ENCODE results near the gene SETD7. TPM values are rescaled to one million over a fixed set of nuclear protein-coding genes. Genes with fewer than 3 reads are reported as not detected.

The SETD7 gene
- total and polyA plus RNA-seq, 2 experiments from 2014 or later, result 1.1 to 4.2 TPM

DNA sequence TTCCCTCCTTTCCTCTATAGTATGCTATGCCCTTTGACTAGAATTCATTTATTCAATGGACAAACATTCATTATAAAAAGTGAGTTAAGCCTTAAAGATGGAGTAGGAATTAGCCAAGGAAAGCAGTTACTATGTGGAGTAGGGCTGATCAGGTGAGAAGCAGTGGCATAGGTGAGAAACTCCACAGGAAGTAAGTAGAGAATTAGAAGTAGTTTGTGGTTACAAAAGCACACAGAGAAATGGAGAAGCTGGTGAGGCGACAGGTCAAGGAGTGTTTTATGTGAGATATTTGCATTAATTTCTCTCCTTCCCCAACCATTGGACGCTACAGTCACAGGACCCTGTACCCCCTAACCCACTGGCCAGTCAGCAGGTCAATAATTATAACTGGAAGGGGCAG is 30.6 kb downstream of the SETD7 start:
- no peak overlapping the region for H3K27ac ChIP-seq (ENCODE audit: low read depth)
- no peaks in the 10 kb centered on the region for H3K9me3 Mint-ChIP-seq
- H3K27ac Mint-ChIP-seq, result no peak overlapping the region
- no peaks in the 10 kb centered on the region for H3K36me3 Mint-ChIP-seq (ENCODE audit: low read depth)
- DNase-seq (ENCODE audit: low spot score) (no peak), ATAC-seq (no peak)
- H3K4me3 Mint-ChIP-seq, result no peak overlapping the region
- H3K27me3 Mint-ChIP-seq (ENCODE audit: insufficient read depth, low read depth, poor library complexity), result no peaks in the 10 kb centered on the region
- H3K9me2 ChIP-seq (ENCODE audit: insufficient read depth), result no peaks in the 10 kb centered on the region
- H4K20me1 ChIP-seq (replicated peaks; ENCODE audit: insufficient read depth), result no peaks in the 10 kb centered on the region; the same call in 1 of the 2 replicates
- no peaks in the 10 kb centered on the region for H3K4me1 ChIP-seq (ENCODE audit: insufficient read depth)
- H3K79me2 ChIP-seq (replicated peaks; ENCODE audit: insufficient read depth), result no peaks in the 10 kb centered on the region
- no peaks in the 10 kb centered on the region for H3F3A ChIP-seq (replicated peaks; ENCODE audit: low read depth)
- H3K4me1 Mint-ChIP-seq, result no peaks in the 10 kb centered on the region
- H3K4me2 ChIP-seq, result no peak overlapping the region
- no peaks in the 10 kb centered on the region for H3K36me3 ChIP-seq (ENCODE audit: insufficient read depth)
- no peaks in the 10 kb centered on the region for H3K27me3 ChIP-seq (ENCODE audit: insufficient read depth)
- TF ChIP-seq, protein P1, sequence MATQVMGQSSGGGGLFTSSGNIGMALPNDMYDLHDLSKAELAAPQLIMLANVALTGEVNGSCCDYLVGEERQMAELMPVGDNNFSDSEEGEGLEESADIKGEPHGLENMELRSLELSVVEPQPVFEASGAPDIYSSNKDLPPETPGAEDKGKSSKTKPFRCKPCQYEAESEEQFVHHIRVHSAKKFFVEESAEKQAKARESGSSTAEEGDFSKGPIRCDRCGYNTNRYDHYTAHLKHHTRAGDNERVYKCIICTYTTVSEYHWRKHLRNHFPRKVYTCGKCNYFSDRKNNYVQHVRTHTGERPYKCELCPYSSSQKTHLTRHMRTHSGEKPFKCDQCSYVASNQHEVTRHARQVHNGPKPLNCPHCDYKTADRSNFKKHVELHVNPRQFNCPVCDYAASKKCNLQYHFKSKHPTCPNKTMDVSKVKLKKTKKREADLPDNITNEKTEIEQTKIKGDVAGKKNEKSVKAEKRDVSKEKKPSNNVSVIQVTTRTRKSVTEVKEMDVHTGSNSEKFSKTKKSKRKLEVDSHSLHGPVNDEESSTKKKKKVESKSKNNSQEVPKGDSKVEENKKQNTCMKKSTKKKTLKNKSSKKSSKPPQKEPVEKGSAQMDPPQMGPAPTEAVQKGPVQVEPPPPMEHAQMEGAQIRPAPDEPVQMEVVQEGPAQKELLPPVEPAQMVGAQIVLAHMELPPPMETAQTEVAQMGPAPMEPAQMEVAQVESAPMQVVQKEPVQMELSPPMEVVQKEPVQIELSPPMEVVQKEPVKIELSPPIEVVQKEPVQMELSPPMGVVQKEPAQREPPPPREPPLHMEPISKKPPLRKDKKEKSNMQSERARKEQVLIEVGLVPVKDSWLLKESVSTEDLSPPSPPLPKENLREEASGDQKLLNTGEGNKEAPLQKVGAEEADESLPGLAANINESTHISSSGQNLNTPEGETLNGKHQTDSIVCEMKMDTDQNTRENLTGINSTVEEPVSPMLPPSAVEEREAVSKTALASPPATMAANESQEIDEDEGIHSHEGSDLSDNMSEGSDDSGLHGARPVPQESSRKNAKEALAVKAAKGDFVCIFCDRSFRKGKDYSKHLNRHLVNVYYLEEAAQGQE (IDR thresholded peaks at IDR 0.05; ENCODE audit: unreplicated experiment), result no peak
- TF ChIP-seq, protein P2, sequence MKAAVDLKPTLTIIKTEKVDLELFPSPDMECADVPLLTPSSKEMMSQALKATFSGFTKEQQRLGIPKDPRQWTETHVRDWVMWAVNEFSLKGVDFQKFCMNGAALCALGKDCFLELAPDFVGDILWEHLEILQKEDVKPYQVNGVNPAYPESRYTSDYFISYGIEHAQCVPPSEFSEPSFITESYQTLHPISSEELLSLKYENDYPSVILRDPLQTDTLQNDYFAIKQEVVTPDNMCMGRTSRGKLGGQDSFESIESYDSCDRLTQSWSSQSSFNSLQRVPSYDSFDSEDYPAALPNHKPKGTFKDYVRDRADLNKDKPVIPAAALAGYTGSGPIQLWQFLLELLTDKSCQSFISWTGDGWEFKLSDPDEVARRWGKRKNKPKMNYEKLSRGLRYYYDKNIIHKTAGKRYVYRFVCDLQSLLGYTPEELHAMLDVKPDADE (IDR thresholded peaks at IDR 0.05), result no peak
- TF ChIP-seq, protein P3, sequence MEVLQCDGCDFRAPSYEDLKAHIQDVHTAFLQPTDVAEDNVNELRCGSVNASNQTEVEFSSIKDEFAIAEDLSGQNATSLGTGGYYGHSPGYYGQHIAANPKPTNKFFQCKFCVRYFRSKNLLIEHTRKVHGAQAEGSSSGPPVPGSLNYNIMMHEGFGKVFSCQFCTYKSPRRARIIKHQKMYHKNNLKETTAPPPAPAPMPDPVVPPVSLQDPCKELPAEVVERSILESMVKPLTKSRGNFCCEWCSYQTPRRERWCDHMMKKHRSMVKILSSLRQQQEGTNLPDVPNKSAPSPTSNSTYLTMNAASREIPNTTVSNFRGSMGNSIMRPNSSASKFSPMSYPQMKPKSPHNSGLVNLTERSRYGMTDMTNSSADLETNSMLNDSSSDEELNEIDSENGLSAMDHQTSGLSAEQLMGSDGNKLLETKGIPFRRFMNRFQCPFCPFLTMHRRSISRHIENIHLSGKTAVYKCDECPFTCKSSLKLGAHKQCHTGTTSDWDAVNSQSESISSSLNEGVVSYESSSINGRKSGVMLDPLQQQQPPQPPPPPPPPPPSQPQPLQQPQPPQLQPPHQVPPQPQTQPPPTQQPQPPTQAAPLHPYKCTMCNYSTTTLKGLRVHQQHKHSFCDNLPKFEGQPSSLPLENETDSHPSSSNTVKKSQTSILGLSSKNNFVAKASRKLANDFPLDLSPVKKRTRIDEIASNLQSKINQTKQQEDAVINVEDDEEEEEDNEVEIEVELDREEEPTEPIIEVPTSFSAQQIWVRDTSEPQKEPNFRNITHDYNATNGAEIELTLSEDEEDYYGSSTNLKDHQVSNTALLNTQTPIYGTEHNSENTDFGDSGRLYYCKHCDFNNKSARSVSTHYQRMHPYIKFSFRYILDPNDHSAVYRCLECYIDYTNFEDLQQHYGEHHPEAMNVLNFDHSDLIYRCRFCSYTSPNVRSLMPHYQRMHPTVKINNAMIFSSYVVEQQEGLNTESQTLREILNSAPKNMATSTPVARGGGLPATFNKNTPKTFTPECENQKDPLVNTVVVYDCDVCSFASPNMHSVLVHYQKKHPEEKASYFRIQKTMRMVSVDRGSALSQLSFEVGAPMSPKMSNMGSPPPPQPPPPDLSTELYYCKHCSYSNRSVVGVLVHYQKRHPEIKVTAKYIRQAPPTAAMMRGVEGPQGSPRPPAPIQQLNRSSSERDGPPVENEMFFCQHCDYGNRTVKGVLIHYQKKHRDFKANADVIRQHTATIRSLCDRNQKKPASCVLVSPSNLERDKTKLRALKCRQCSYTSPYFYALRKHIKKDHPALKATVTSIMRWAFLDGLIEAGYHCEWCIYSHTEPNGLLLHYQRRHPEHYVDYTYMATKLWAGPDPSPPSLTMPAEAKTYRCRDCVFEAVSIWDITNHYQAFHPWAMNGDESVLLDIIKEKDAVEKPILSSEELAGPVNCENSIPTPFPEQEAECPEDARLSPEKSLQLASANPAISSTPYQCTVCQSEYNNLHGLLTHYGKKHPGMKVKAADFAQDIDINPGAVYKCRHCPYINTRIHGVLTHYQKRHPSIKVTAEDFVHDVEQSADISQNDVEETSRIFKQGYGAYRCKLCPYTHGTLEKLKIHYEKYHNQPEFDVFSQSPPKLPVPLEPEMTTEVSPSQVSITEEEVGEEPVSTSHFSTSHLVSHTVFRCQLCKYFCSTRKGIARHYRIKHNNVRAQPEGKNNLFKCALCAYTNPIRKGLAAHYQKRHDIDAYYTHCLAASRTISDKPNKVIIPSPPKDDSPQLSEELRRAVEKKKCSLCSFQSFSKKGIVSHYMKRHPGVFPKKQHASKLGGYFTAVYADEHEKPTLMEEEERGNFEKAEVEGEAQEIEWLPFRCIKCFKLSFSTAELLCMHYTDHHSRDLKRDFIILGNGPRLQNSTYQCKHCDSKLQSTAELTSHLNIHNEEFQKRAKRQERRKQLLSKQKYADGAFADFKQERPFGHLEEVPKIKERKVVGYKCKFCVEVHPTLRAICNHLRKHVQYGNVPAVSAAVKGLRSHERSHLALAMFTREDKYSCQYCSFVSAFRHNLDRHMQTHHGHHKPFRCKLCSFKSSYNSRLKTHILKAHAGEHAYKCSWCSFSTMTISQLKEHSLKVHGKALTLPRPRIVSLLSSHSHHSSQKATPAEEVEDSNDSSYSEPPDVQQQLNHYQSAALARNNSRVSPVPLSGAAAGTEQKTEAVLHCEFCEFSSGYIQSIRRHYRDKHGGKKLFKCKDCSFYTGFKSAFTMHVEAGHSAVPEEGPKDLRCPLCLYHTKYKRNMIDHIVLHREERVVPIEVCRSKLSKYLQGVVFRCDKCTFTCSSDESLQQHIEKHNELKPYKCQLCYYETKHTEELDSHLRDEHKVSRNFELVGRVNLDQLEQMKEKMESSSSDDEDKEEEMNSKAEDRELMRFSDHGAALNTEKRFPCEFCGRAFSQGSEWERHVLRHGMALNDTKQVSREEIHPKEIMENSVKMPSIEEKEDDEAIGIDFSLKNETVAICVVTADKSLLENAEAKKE (CRISPR knock-in tag; IDR thresholded peaks at IDR 0.05), result no peak
- no peak for TF ChIP-seq STAT1 (IDR thresholded peaks at IDR 0.05; ENCODE audit: unreplicated experiment)
- TF ChIP-seq CREB1 (CRISPR knock-in tag; IDR thresholded peaks at IDR 0.05; ENCODE audit: low read depth), result no peak
- TF ChIP-seq ZNF114 (CRISPR knock-in tag; IDR thresholded peaks at IDR 0.05), result no peak
- TF ChIP-seq JUNB (IDR thresholded peaks at IDR 0.05; ENCODE audit: unreplicated experiment), result no peak
- no peak for TF ChIP-seq ZNF331 (CRISPR knock-in tag; IDR thresholded peaks at IDR 0.05; ENCODE audit: low read depth)
- TF ChIP-seq, protein P4, sequence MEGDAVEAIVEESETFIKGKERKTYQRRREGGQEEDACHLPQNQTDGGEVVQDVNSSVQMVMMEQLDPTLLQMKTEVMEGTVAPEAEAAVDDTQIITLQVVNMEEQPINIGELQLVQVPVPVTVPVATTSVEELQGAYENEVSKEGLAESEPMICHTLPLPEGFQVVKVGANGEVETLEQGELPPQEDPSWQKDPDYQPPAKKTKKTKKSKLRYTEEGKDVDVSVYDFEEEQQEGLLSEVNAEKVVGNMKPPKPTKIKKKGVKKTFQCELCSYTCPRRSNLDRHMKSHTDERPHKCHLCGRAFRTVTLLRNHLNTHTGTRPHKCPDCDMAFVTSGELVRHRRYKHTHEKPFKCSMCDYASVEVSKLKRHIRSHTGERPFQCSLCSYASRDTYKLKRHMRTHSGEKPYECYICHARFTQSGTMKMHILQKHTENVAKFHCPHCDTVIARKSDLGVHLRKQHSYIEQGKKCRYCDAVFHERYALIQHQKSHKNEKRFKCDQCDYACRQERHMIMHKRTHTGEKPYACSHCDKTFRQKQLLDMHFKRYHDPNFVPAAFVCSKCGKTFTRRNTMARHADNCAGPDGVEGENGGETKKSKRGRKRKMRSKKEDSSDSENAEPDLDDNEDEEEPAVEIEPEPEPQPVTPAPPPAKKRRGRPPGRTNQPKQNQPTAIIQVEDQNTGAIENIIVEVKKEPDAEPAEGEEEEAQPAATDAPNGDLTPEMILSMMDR (conservative IDR thresholded peaks at IDR 0.05; ENCODE audit: low read depth in 2 of 2), result no peak
- no peak for TF ChIP-seq EZH2 (IDR thresholded peaks at IDR 0.05; ENCODE audit: low read depth, unreplicated experiment)
- no peak for TF ChIP-seq EZH2phosphoT487 (IDR thresholded peaks at IDR 0.05; ENCODE audit: unreplicated experiment)
- no peak for TF ChIP-seq NANOG (IDR thresholded peaks at IDR 0.05; ENCODE audit: borderline replicate concordance)
- TF ChIP-seq POLR2AphosphoS5 (IDR thresholded peaks at IDR 0.05; ENCODE audit: low read depth), result no peak
- no peak overlapping the region for H3K4me3 ChIP-seq
- no peak overlapping the region for H2AFZ ChIP-seq
